HepG2 (cell line): Measurements from ENCODE around the gene SNX22. TPM values are rescaled to one million over a fixed set of nuclear protein-coding genes. Genes with fewer than 3 reads are reported as not detected.

Experiments used
- ATAD3A ChIP-seq: sonication (generic); formaldehyde crosslinking; IDR thresholded peaks from 2 replicates; pipeline ENCODE4 v1.4.0; 2020; ENCODE audit warnings: missing genetic modification reagents
- BCL6 ChIP-seq: IDR thresholded peaks from 2 replicates; pipeline ENCODE4 v1.6.1; 2016; ENCODE audit warnings: missing genetic modification reagents, missing compliant biosample characterization
- EEA1 ChIP-seq: sonication (generic); formaldehyde crosslinking; IDR thresholded peaks from 2 replicates; pipeline ENCODE4 v1.5.1; 2020; ENCODE audit warnings: mild to moderate bottlenecking, missing genetic modification reagents, borderline replicate concordance
- ETV5 ChIP-seq: IDR thresholded peaks from 2 replicates; pipeline ENCODE4 v1.6.1; 2018; ENCODE audit warnings: missing biosample characterization, missing genetic modification reagents, inconsistent platforms, borderline replicate concordance
- FOXA3 ChIP-seq: IDR thresholded peaks from 2 replicates; pipeline ENCODE4 v1.6.1; 2016; ENCODE audit warnings: missing genetic modification reagents, missing compliant biosample characterization
- GMEB1 ChIP-seq: sonication (generic); formaldehyde crosslinking; IDR thresholded peaks from 2 replicates; pipeline ENCODE4 v1.5.1; 2020; ENCODE audit warnings: missing genetic modification reagents, mild to moderate bottlenecking, borderline replicate concordance
- MIER3 ChIP-seq: IDR thresholded peaks from 2 replicates; pipeline ENCODE4 v1.6.1; 2016; ENCODE audit warnings: missing compliant biosample characterization, borderline replicate concordance
- NFIC ChIP-seq: IDR thresholded peaks from 2 replicates; pipeline ENCODE4 v1.6.1; 2012; ENCODE audit warnings: mild to moderate bottlenecking, low read length, inconsistent platforms
- REXO4 ChIP-seq: sonication (generic); formaldehyde crosslinking; IDR thresholded peaks from 2 replicates; pipeline ENCODE4 v1.8.0; 2022; ENCODE audit warnings: missing genetic modification reagents, mild to moderate bottlenecking, borderline replicate concordance
- RXRA ChIP-seq: sonication (generic); formaldehyde crosslinking; IDR thresholded peaks from 2 replicates; pipeline ENCODE4 v1.5.1; 2020; ENCODE audit warnings: missing genetic modification reagents
- SMYD3 ChIP-seq: sonication (generic); formaldehyde crosslinking; IDR thresholded peaks from 2 replicates; pipeline ENCODE4 v1.8.1; 2023; ENCODE audit warnings: mild to moderate bottlenecking, missing genetic modification reagents
- TOE1 ChIP-seq: sonication (generic); formaldehyde crosslinking; IDR thresholded peaks from 2 replicates; pipeline ENCODE4 v1.4.0; 2020; ENCODE audit warnings: mild to moderate bottlenecking, missing genetic modification reagents
- ZBTB26 ChIP-seq: IDR thresholded peaks from 2 replicates; pipeline ENCODE4 v1.6.1; 2016; ENCODE audit warnings: missing compliant biosample characterization, missing genetic modification reagents, borderline replicate concordance
- ZKSCAN1 ChIP-seq: fragments of 150-350 bp; IDR thresholded peaks from 2 replicates; pipeline ENCODE4 v1.6.1; 2014; ENCODE audit warnings: low read length
- ZMYM3 ChIP-seq: sonication (generic); formaldehyde crosslinking; IDR thresholded peaks from 2 replicates; pipeline ENCODE4 v1.5.1; 2020; ENCODE audit warnings: mild to moderate bottlenecking, missing genetic modification reagents
- ZNF101 ChIP-seq: sonication (generic); formaldehyde crosslinking; IDR thresholded peaks from 2 replicates; pipeline ENCODE4 v1.4.0; 2020; ENCODE audit warnings: mild to moderate bottlenecking, low read depth, missing genetic modification reagents, borderline replicate concordance
- ZNF263 ChIP-seq: sonication (generic); formaldehyde crosslinking; IDR thresholded peaks from 2 replicates; pipeline ENCODE4 v1.4.0; 2020; ENCODE audit warnings: missing genetic modification reagents
- ZNF282 ChIP-seq: fragments of 450-650 bp; IDR thresholded peaks from 2 replicates; pipeline ENCODE4 v1.6.1; 2018; ENCODE audit not compliant: partially characterized antibody
- ZNF3 ChIP-seq: IDR thresholded peaks from 2 replicates; pipeline ENCODE4 v1.7.0; 2017; ENCODE audit warnings: inconsistent platforms
- ZNF383 ChIP-seq: sonication (generic); formaldehyde crosslinking; IDR thresholded peaks from 2 replicates; pipeline ENCODE4 v1.4.0; 2020; ENCODE audit warnings: missing genetic modification reagents, mild to moderate bottlenecking, borderline replicate concordance
- ZNF652 ChIP-seq: IDR thresholded peaks from 2 replicates; pipeline ENCODE4 v1.6.1; 2016; ENCODE audit warnings: low read depth, borderline replicate concordance
- ZNF678 ChIP-seq: sonication (generic); formaldehyde crosslinking; IDR thresholded peaks from 2 replicates; pipeline ENCODE4 v1.4.0; 2020; ENCODE audit warnings: mild to moderate bottlenecking, missing genetic modification reagents
- ZNF709 ChIP-seq: sonication (generic); formaldehyde crosslinking; IDR thresholded peaks from 2 replicates; pipeline ENCODE4 v1.5.0; 2020; ENCODE audit warnings: mild to moderate bottlenecking, missing genetic modification reagents
- ZNF713 ChIP-seq: sonication (generic); formaldehyde crosslinking; IDR thresholded peaks from 2 replicates; pipeline ENCODE4 v1.4.0; 2020; ENCODE audit warnings: mild to moderate bottlenecking, missing genetic modification reagents
- ZNF782 ChIP-seq: sonication (generic); formaldehyde crosslinking; IDR thresholded peaks from 2 replicates; pipeline ENCODE4 v1.4.0; 2020; ENCODE audit warnings: missing genetic modification reagents, mild to moderate bottlenecking, borderline replicate concordance
- ZNF841 ChIP-seq: sonication (generic); formaldehyde crosslinking; IDR thresholded peaks from 2 replicates; pipeline ENCODE4 v1.8.1; 2023; ENCODE audit warnings: missing genetic modification reagents, borderline replicate concordance
- ZNF879 ChIP-seq: sonication (generic); formaldehyde crosslinking; IDR thresholded peaks from 2 replicates; pipeline ENCODE4 v1.8.1; 2023; ENCODE audit warnings: missing genetic modification reagents
- polyA plus RNA-seq, 8 experiments: library from polyadenylated mRNA; depleted of rRNA in 3 of 8; stranded (reverse) in 7 of 8; unstranded in 1 of 8; fragments of >200 nt; fragmentation: Illumina TruSeq in 4 of 8; extraction: Trizol in 4 of 8; gene quantifications; 2 replicates each; pipeline versions ENCODE4 v1.2.1 to v1.2.3, GENCODE V29; 2011 to 2016; ENCODE audit warnings: low read depth in 4 of 8, missing spikeins in 1 of 8, mixed read lengths in 1 of 8; ENCODE audit not compliant: insufficient read depth in 1 of 8
- total RNA-seq, 5 experiments: library from RNA; depleted of rRNA; stranded (reverse); fragments of >200 nt; fragmentation: Illumina TruSeq; extraction: Trizol; gene quantifications; 2 replicates each; pipeline ENCODE4 v1.2.3, GENCODE V29; 2016; ENCODE audit warnings: low read depth in 1 of 5
- TF ChIP-seq, protein P1 (sequence below): sonication (generic); formaldehyde crosslinking; IDR thresholded peaks from 2 replicates; pipeline ENCODE4 v1.4.0; 2020; ENCODE audit warnings: mild to moderate bottlenecking, missing genetic modification reagents, borderline replicate concordance

Gene SNX22
- total and polyA plus RNA-seq, 2 of the 13 experiments (the other 11 are each of a cell fraction or from before 2014, with no cell fraction given), result 2.3 to 5.5 TPM

DNA sequence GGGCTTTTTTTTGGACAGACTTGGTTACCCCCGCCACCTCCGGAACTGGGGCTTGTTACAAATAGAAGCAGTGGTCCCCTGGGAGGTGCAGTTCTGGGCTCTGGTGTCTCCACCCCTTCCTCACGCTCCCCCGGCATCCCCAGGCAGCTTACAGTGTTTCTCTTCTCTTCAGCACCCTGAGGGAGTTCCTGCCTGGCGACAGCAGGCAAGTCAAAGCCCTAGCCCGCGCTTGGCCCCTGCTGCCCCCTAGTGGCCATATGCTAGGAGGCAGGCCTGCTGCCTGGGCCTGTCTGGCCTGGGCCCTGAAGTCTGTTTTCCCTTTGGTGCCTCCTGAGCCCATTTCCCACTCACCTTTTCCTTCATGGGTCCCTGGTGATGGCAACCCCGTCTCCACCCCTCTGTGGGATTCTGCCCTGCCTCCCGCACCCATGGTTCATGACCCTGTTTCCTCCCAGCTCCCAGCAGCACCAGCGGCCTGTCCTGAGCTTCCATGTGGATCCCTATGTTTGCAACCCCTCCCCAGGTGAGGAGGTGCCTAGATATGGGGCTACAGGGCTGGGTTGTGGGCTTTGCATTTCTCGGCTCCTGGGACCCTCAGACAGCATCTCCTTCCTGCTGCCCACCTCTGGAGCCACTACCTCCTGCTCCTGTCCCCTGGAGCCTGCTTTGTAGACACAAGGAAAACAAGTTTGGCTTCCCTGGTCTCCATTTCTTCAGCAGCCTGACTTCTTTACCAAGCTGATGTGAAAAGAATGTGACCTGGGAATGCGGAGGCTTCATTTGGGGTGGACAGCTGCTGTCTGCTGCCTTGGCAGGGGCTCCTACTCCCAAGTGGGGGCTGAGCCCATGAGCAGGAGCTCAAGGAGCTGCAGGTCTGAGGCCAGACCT is 2.2 kb downstream of the SNX22 start (continued):
- TF ChIP-seq ZBTB26 (CRISPR knock-in tag) (peak; percentile 69; the same call in 1 of the 2 replicates), ATAD3A (CRISPR knock-in tag) (no peak), ZNF282 (no peak), EEA1 (CRISPR knock-in tag) (no peak), ZKSCAN1 (no peak), ZNF383 (CRISPR knock-in tag) (no peak), ZNF652 (CRISPR knock-in tag) (no peak), ZMYM3 (CRISPR knock-in tag) (no peak), MIER3 (no peak; the same call in 1 of the 2 replicates), REXO4 (CRISPR knock-in tag) (no peak), SMYD3 (no peak), BCL6 (CRISPR knock-in tag) (no peak), GMEB1 (peak; percentile 59; the same call in 1 of the 2 replicates), TOE1 (CRISPR knock-in tag) (no peak), ZNF713 (CRISPR knock-in tag) (no peak), ZNF841 (CRISPR knock-in tag) (no peak), FOXA3 (CRISPR knock-in tag) (no peak; the same call in 1 of the 2 replicates), ZNF709 (no peak), ZNF879 (no peak), ZNF101 (CRISPR knock-in tag) (no peak), RXRA (CRISPR knock-in tag) (no peak; the same call in 1 of the 2 replicates), NFIC (no peak), ZNF782 (CRISPR knock-in tag) (no peak), ETV5 (CRISPR knock-in tag) (peak; percentile 31; the same call in 1 of the 2 replicates), ZNF678 (CRISPR knock-in tag) (no peak), ZNF263 (CRISPR knock-in tag) (no peak), ZNF3 (no peak)
- TF ChIP-seq, protein P1, sequence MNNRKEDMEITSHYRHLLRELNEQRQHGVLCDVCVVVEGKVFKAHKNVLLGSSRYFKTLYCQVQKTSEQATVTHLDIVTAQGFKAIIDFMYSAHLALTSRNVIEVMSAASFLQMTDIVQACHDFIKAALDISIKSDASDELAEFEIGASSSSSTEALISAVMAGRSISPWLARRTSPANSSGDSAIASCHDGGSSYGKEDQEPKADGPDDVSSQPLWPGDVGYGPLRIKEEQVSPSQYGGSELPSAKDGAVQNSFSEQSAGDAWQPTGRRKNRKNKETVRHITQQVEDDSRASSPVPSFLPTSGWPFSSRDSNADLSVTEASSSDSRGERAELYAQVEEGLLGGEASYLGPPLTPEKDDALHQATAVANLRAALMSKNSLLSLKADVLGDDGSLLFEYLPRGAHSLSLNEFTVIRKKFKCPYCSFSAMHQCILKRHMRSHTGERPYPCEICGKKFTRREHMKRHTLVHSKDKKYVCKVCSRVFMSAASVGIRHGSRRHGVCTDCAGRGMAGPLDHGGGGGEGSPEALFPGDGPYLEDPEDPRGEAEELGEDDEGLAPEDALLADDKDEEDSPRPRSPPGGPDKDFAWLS (CRISPR knock-in tag), result no peak
